ENCODE measurements around the gene CYRIA. TPM values are rescaled to one million over a fixed set of nuclear protein-coding genes. Genes with fewer than 3 reads are reported as not detected.

Gene CYRIA
- total RNA-seq, 4 donors from 2014 or later: 1.8 to 4.0 (median 3.7) TPM

GRCh38 chr2:16641509-16641908 lies 24.1 kb downstream of the CYRIA start:
- 92% methylated on average over 2 of the region's 2 CpGs for WGBS
- H3K36me3 ChIP-seq: no peaks in the 10 kb centered on the region
- TF ChIP-seq CTCF (IDR thresholded peaks at IDR 0.05) (no peak), POLR2AphosphoS5 (IDR thresholded peaks at IDR 0.05) (no peak), POLR2A (IDR thresholded peaks at IDR 0.05) (no peak), EP300 (IDR thresholded peaks at IDR 0.05) (no peak)
- H3K9me3 ChIP-seq: no peaks in the 10 kb centered on the region
- DNase-seq (ENCODE audit: low spot score in 2 of 2): no peak
- H3K27me3 ChIP-seq: no peaks in the 10 kb centered on the region
- no peak overlapping the region for H3K4me3 ChIP-seq
- H3K4me1 ChIP-seq: peaks cover 20% of the 10 kb centered on the region
- H3K27ac ChIP-seq: no peak overlapping the region

DNA sequence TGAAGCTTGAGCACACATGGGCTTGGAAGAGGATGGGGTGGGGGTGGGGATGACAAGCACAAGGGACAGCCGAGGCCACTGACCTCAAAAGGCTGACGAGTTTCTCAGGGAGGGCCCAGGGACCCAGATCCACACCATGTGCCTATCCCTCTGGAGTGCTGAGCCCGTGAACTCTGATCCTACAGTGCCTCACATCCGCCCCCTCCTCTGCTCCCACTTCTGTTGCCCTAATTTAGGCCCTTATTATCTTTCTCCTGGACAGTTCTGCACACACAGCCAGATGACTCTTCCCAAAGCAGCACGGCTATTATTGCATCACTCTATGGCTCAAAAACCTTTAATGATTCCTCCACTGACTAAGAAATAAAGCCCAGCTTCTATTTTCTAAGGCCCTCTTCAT lies 24.8 kb downstream of the CYRIA start:
- Histone ChIP-seq H3K4me3 (no peak overlapping the region), H3K27ac (no peak overlapping the region)

DNA sequence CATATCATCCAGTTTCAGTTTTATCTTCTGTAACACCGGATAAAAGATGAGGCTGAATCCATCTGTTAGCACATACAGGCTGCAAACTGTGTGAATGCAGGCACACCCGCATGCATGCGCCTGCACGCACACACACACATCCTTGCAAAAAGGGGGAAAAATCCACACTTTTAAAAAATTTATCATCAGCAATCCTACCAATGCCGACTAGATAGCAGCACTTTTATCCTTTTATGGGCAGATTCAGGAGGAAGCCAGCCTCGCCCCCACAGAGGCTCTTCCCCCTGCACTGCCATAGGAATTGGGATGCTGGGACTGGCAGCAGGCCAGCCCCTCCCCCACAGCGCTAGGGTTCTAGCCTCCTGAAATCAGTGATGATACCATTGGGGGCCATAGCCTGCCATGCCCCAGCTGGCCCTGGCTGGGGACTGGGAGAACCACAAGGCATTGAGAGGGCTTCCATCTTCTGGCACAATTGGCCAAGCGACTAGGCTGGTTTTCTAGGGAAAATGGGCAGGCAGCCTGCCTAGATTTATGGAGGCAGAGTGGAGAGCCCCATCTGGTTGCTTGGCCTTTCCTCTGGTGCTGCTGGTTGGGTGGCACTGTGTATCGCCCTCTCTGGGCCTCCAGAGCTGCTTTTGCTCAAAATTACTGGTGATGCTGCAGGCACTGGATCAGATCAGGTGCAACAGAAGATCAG lies 25.5 kb downstream of the CYRIA start:
- TF ChIP-seq POLR2A (IDR thresholded peaks at IDR 0.05) (no peak), EP300 (IDR thresholded peaks at IDR 0.05) (no peak), CTCF (IDR thresholded peaks at IDR 0.05) (no peak), POLR2AphosphoS5 (IDR thresholded peaks at IDR 0.05) (no peak)
- 73% methylated on average over 7 of the region's 9 CpGs for WGBS
- no peak overlapping the region for H3K4me3 ChIP-seq
- H3K36me3 ChIP-seq: no peaks in the 10 kb centered on the region
- no peak for DNase-seq (ENCODE audit: low spot score in 2 of 2)
- H3K27ac ChIP-seq: no peak overlapping the region
- no peaks in the 10 kb centered on the region for H3K9me3 ChIP-seq
- no peaks in the 10 kb centered on the region for H3K27me3 ChIP-seq
- peaks cover 20% of the 10 kb centered on the region for H3K4me1 ChIP-seq

More for the DNA sequence above, 24.8 kb downstream of the CYRIA start:
- no peak for DNase-seq (ENCODE audit: low spot score in 2 of 2)
- TF ChIP-seq POLR2AphosphoS5 (IDR thresholded peaks at IDR 0.05) (no peak), EP300 (IDR thresholded peaks at IDR 0.05) (no peak), CTCF (IDR thresholded peaks at IDR 0.05) (no peak), POLR2A (IDR thresholded peaks at IDR 0.05) (no peak)
- Histone ChIP-seq H3K27me3 (no peaks in the 10 kb centered on the region), H3K9me3 (no peaks in the 10 kb centered on the region), H3K4me1 (peaks cover 20% of the 10 kb centered on the region), H3K36me3 (no peaks in the 10 kb centered on the region)
- WGBS: 55% methylated on average over 5 of the region's 5 CpGs

DNA sequence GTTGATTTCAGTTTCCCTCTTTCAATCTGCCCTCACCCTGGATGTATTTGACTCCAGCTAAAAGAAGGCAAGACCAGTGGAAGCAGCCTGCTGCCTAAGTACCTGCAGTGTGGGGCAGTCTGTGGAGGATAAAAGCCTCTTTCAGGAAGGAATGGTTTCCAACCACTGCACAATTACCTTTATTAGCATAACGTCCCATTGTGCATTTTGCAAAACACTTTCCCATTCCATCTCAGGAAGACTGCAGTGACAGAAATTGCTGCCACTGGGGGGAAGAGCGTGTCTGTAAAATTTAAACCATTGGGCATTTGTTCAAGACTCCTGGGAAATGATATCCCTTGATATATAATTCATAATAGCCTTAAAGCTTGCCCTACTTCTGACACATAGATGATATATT lies 26.2 kb downstream of the CYRIA start:
- H3K36me3 ChIP-seq: no peaks in the 10 kb centered on the region
- no peak for DNase-seq (ENCODE audit: low spot score in 2 of 2)
- peaks cover 19% of the 10 kb centered on the region for H3K4me1 ChIP-seq
- no peak overlapping the region for H3K4me3 ChIP-seq
- TF ChIP-seq CTCF (IDR thresholded peaks at IDR 0.05) (no peak), POLR2AphosphoS5 (IDR thresholded peaks at IDR 0.05) (no peak), EP300 (IDR thresholded peaks at IDR 0.05) (no peak)
- H3K27me3 ChIP-seq: no peaks in the 10 kb centered on the region
- H3K9me3 ChIP-seq: no peaks in the 10 kb centered on the region
- WGBS: 60% methylated on average over 2 of the region's 2 CpGs
- H3K27ac ChIP-seq: no peak overlapping the region

DNA sequence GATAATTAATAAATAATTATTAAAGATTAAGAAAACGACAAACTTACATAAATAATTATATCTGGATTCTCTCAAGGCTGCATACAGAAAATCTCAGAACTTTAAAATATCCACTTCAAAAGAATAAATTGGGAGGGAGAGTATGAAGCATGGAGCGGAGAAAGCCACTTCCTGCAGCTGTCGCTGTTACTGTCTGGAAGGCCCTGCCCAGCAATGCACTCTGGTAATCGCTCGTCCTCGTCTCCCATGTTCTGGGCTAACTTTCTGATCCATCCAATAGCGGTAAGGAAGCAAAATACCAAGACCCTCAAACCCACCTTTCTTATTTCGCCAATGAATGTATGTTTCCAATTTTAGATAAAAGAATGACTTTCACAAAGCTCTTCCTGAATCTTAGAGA lies 26.7 kb downstream of the CYRIA start:
- Histone ChIP-seq H3K4me1 (peaks cover 17% of the 10 kb centered on the region), H3K4me3 (no peak overlapping the region), H3K9me3 (no peaks in the 10 kb centered on the region), H3K27me3 (no peaks in the 10 kb centered on the region), H3K36me3 (no peaks in the 10 kb centered on the region), H3K27ac (no peak overlapping the region)
- no peak for DNase-seq (ENCODE audit: low spot score in 2 of 2)
- 76% methylated on average over 8 of the region's 8 CpGs for WGBS
- TF ChIP-seq POLR2AphosphoS5 (IDR thresholded peaks at IDR 0.05) (no peak), CTCF (IDR thresholded peaks at IDR 0.05) (no peak), POLR2A (IDR thresholded peaks at IDR 0.05) (no peak), EP300 (IDR thresholded peaks at IDR 0.05) (no peak)

All from suprapubic skin (tissue), 4 donors.